NCI-H2196 treated with DMSO at 0.1 percent for 48 hours (cell line): ENCODE measurements around the gene HAUS3.
"Not testable (repeated sequence)": the region's sequence is repeated elsewhere in the genome, so short reads cannot be mapped to it uniquely, and the experiment has no call there.

Experiments
- DNase-seq: peaks from one replicate; lab custom pipeline; 2025; ENCODE audit not compliant: unreplicated experiment; lab: John Stamatoyannopoulos, UW

Gene HAUS3

DNA sequence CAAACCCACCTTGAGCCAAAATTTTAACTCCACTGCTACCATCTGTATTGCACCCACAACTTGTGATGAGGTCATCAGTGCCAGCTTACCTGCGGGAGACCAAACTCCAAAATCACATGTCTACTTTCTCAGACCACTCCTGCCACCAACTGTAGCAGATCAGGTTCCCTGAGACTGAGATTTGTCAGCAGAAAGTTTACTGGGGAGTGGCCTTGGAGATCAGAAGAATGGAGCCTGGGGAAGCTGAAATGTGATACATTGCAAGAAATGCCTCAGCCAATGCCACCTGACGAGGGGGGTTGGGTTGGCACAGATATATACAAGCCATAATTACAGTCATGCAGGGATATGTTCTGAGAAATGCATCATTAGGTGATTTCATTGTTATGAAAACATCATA is 19.1 kb downstream of the HAUS3 start:
- peak; percentile 52 for DNase-seq

DNA sequence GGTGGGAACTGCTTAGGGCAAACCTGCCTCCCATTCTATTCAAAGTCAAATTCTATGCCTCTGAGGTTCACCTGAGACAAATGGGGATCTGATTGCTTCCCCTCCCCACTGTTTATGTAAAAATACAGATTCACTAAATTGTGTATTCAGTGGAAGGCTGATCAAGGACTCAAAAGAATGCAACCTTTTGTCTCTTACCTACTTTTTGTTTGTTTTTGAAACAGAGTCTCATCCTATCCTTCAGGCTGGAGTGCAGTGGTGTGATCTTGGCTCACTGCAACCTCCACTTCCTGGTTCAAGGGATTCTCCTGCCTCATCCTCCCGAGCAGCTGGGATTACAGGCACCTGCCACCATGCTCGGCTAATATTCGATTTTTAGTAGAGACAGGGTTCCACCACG is 20.5 kb downstream of the HAUS3 start:
- DNase-seq = not testable (repeated sequence)

DNA sequence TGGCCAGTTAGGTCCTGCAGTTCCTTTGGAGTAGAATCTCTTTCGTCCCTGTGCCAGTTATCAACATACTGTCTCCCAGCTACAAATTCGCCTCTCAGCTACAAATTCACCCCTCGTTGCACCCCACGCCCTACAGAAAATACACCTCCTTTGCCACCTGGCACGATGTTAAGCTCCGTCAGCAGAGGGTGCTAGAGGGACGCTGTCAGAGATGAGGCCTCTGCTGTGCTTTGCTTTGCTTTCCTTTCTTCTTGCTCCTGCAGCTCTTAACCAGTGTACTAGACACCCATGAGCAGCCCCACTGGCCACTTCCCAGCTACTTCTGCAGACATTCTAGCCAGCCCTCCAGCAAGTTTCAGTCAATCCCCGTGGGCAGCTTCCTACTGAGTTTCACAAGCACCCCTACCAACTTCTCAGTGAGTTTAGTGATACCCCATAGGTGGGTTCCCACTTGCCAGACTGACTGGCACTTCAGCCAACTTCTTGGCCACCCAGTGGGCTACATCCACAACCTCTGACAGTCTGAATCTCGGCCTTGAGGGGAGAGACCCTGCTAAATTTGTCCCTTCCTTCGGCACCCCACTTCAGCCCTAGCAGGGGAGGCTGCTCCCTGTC is 21.8 kb downstream of the HAUS3 start:
- peak; percentile 79 for DNase-seq

DNA sequence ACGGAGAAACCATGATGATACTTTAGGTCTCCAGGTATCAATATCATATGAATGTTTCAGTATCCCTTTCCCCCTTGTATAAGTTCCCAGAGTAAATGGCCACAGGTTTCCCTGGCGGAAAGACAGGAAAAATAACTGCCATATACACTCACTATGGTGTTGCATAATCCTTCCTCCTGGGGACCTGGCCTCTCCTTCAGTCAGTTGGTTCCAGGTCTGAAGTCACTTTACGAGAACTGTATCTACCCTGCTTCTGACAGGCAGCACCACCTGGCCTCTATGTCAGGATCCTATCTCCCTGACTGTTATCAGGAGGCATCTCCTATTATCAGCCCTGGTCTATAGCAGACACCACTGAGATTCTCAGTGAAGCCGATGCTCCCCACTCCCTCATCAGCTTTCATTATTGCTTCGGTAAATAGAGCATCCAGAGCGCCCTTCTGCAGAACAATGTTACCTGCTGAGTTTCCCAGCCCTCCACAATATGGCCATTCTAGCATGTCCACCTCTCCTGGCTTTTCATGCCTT is 22.6 kb downstream of the HAUS3 start:
- no peak for DNase-seq

DNA sequence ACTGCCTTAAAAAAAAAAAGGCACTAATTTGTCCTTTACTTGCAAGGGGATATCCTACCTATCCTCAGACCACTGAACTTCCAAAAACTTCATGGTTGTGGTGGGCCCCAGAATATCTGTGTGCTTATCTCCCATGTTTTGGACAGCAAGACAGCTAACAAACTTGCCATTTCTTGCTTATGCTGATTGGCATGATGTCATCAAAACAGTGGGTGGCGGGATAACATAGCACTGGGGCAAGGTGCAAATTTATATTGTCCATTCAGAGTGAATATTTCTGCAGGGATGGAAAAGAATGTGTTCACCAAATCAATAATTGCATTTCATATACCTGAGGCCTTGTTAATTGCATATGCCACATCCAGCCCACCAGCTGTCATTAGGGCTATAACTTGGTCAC is 23.5 kb downstream of the HAUS3 start:
- DNase-seq = no peak

DNA sequence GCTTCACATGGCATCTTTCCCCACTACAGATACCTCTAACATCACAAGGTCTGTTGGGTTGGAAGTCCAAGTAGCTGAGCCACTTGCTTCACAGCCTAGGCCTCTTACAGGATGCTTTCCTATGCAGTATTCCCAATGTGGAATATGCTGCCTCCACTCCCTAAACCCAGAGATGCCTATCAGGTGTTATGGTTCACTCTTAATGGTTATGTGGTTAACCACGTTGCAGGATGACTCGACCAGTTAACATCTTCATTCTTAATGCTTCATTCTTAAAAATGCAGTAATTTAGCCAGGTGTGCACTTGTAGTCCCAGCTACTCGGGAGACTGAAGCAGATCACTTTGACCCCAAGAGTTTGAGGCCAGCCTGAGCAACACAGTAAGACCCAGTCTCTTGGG is 24.2 kb downstream of the HAUS3 start:
- no peak for DNase-seq

DNA sequence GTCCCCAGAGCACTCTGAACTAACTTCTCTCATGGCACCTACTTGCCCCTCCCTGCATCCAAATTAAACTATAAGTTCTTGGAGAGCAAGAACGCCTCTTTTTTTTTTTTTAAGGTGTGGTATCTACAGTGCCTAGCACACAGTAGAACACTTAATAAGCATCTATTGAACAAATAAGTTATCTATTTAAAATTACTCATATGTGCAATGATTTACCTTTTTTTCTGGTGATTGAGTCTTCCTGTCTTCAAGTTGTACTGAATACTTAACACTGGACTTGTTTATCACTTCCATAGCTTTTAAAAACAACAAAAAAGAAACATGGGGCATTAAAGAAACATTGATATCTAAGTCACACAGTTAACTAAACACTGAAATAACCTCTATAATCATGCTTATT is 29.1 kb downstream of the HAUS3 start:
- no peak for DNase-seq

DNA sequence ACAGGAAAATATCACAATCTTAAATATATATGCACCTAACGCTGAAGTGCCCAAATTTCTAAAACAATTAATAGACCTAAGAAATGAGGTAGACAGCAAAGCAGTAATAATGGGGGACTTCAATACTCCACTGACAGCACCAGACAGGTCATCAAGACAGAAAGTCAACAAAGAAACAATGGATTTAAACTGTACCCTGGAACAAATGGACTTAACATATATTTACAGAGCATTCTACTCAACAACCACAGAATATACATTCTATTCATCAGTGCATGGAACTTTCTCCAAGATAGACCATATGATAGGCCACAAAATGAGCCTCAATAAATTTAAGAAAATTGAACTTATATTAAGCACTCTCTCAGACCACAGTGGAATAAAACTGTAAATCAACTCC is 39.1 kb downstream of the HAUS3 start:
- DNase-seq = not testable (repeated sequence)

- no peak for DNase-seq
Observed at GRCh38 chr4:2194496-2194895, 47.4 kb downstream of the HAUS3 start.

DNA sequence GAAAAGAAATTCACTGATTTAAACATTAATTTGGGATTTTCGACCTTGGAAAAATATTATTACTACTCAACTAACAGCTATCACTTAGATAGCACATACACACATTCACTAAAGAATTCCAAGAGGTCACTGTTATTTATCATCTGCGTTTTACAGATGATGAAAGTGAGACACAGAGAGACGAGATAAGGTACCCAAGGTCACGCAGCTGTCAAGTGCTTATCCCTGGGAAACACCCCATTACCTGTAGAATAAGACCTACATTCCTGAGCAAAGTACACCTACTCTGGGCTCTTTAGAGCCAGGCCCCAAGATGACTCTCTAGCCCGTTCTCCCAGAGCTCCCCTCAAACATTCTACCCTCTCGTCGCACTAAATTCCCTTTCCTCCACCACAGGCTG is 48.6 kb downstream of the HAUS3 start:
- no peak for DNase-seq

- no peak for DNase-seq
Observed at GRCh38 chr4:2186865-2187172, 55.1 kb downstream of the HAUS3 start.

DNA sequence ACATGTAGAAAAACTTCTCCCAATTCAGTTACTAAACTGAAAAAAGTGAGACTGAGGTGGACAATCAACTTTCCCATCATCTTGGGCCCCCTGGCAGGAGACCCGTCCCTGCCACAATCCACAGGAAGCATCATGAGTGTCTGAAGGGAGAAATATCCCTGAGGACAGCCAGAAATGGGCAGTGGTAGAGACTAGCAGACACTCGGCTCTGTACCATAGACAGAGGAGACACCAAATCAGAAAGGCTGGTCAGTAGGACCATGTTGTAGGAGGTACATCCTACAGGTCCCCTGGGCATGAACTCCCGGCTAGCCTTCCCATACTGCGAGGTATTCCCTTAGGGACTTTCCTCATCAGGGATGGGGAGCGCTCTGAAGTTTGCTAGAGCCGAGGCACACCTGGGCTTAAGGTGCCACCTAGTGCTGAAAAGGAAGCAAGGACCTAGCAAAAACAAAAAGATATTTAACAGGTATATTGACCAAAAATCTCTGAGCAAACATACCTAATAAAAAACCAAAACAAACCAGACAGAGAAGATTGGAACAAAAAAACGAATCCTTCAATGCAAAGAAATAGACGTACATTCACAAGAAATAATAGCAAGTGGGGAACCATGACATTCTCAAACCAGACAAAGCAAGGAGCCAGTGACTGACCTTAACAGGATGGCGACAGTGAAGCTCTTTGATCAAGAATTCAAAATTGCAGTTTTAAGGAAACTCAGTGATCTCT is 55.6 kb downstream of the HAUS3 start:
- peak; percentile 5 for DNase-seq

DNA sequence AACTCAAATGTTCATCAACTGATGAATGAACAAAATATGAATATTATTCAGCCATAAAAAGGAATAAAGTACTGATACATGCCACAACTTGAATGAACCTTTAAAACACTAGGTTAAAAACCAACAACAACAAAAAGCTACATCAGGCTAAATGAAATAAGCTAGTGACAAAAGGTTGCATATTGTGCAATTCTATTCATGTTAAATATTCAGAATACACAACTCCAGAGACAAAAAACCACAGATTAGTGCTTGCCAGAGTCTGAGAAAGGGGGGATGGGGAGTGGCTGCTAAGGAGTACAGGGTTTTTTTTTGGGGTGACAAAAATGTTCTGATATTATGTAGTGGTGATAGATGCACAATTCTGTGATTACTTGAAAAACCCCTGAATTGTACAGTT is 58.5 kb downstream of the HAUS3 start:
- no peak for DNase-seq

- DNase-seq = no peak
Observed at GRCh38 chr4:2182994-2183393, 58.9 kb downstream of the HAUS3 start.

DNA sequence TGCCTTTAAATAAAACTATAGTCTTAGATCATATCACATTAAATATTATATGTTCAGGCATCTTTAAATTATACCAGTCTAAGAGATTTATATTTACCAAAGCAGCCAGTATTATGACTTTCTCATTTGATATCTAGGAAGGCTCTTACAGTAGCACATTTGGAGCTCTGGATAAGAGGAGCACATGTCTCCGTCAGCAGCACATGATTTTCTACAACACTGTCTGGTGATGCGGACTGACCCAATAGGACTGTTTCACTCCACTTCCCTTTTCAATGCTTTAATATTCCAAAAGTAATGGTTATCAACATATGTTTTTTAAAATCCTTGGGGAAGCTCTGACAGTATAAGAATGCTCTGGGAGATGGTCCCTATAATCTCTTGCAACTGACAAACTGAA is 61.5 kb downstream of the HAUS3 start:
- DNase-seq = no peak

DNA sequence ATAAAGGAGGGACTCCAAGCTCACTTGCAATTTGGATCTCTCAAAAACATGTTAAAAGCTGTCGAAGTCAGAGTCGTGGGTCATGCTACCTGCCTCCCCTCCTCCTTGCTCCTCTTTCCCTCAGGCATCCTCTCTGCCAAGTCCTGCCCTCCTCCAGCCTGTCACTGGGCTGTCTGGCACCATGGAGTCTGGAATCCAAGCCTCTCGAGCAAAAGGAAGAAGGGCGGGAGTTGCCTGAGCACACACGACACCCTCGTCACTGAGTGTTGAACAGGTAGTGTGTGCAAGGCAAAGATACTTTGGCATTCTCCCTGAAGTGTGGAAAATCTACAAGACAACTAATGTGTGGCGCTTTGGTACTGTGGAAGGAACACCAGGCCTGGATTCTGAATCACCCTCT is 62.2 kb downstream of the HAUS3 start:
- peak; percentile 4 for DNase-seq

- DNase-seq = no peak
Observed at GRCh38 chr4:2178986-2179385, 62.9 kb downstream of the HAUS3 start.
